GM19025 (cell line): ENCODE results near the gene TPO.
"Not testable (repeated sequence)": the region's sequence is repeated elsewhere in the genome, so short reads cannot be mapped to it uniquely, and the experiment has no call there.

Experiments
- ATAC-seq: cut with Tn5 transposase; IDR thresholded peaks from one replicate; pipeline ENCODE4 v1.9.1; 2021; ENCODE audit warnings: mild to moderate bottlenecking, low read depth, moderate library complexity; ENCODE audit not compliant: unreplicated experiment

The TPO gene

GRCh38 chr2:1498176-1498575 lies 84.9 kb downstream of the TPO start:
- ATAC-seq = no peak

- ATAC-seq = no peak
These were observed 86.0 kb downstream of the TPO start for GRCh38 chr2:1499033-1499795.

- no peak for ATAC-seq
These were observed 88.0 kb downstream of the TPO start for GRCh38 chr2:1501038-1501851.

- no peak for ATAC-seq
These were observed 88.7 kb downstream of the TPO start for GRCh38 chr2:1501991-1502390.

- ATAC-seq = no peak
These were observed 89.6 kb downstream of the TPO start for GRCh38 chr2:1502891-1503304.

- ATAC-seq = no peak
These were observed 90.4 kb downstream of the TPO start for GRCh38 chr2:1503471-1504310.

- ATAC-seq = no peak
These were observed 91.1 kb downstream of the TPO start for GRCh38 chr2:1504311-1504750.

- no peak for ATAC-seq
These were observed 91.8 kb downstream of the TPO start for GRCh38 chr2:1505031-1505441.

GRCh38 chr2:1509271-1510065 lies 96.2 kb downstream of the TPO start:
- no peak for ATAC-seq

- ATAC-seq = no peak
These were observed 96.9 kb downstream of the TPO start for GRCh38 chr2:1510176-1510575.

GRCh38 chr2:1511455-1511854 lies 98.2 kb downstream of the TPO start:
- ATAC-seq = no peak

GRCh38 chr2:1512321-1513289 lies 99.3 kb downstream of the TPO start:
- no peak for ATAC-seq

GRCh38 chr2:1514391-1515072 lies 101.3 kb downstream of the TPO start:
- ATAC-seq = no peak

GRCh38 chr2:1515073-1515430 lies 101.8 kb downstream of the TPO start:
- no peak for ATAC-seq

GRCh38 chr2:1515986-1516797 lies 102.9 kb downstream of the TPO start:
- ATAC-seq = no peak

GRCh38 chr2:1516798-1517060 lies 103.5 kb downstream of the TPO start:
- ATAC-seq = no peak

- not testable (repeated sequence) for ATAC-seq
These were observed 104.0 kb downstream of the TPO start for GRCh38 chr2:1517291-1517690.

GRCh38 chr2:1517786-1518185 lies 104.5 kb downstream of the TPO start:
- ATAC-seq = no peak
